HUES64 (cell line): ENCODE data around the gene CD14.
"Not testable (repeated sequence)": the region's sequence is repeated elsewhere in the genome, so short reads cannot be mapped to it uniquely, and the experiment has no call there.

Experiments
- H3K27ac ChIP-seq: 2 replicates; pipeline ENCODE4 v1.7.0; 2013; ENCODE audit warnings: low read depth, low read length, inconsistent platforms
- H3K27me3 ChIP-seq: 2 replicates; pipeline ENCODE4 v1.6.1; 2013; ENCODE audit warnings: mild to moderate bottlenecking, low read length; ENCODE audit not compliant: insufficient read depth
- H3K36me3 ChIP-seq: 2 replicates; pipeline ENCODE4 v1.6.1; 2013; ENCODE audit warnings: mild to moderate bottlenecking, low read length; ENCODE audit not compliant: insufficient read depth
- H3K4me1 ChIP-seq: 2 replicates; pipeline ENCODE4 v1.6.1; 2013; ENCODE audit warnings: mild to moderate bottlenecking, low read length, moderate library complexity; ENCODE audit not compliant: insufficient read depth
- H3K4me3 ChIP-seq: 2 replicates; pipeline ENCODE4 v1.5.1; 2013; ENCODE audit warnings: mild to moderate bottlenecking, low read length, moderate library complexity
- H3K9ac ChIP-seq: 2 replicates; pipeline ENCODE4 v1.6.1; 2013; ENCODE audit warnings: mild to moderate bottlenecking, low read depth, low read length
- H3K9me3 ChIP-seq: 2 replicates; pipeline ENCODE4 v1.6.1; 2013; ENCODE audit warnings: low read depth, low read length; ENCODE audit not compliant: insufficient read depth
- WGBS: fragments of 150-250, 120-280 bp; methylation state at CpG from one replicate; pipeline ENCODE4 v1.1.7; 2013; ENCODE audit warnings: missing lambda C conversion rate; 5-methylcytosine and 5-hydroxymethylcytosine counted together

Gene CD14

GRCh38 chr5:140664030-140664358 is 31.0 kb upstream of the CD14 start:
- H3K36me3 ChIP-seq, result peaks cover 68% of the 10 kb centered on the region
- no peaks in the 10 kb centered on the region for H3K27me3 ChIP-seq
- H3K4me3 ChIP-seq, result peak overlapping the region; percentile 77
- no peak overlapping the region for H3K27ac ChIP-seq
- H3K9me3 ChIP-seq, result no peaks in the 10 kb centered on the region
- no peaks in the 10 kb centered on the region for H3K4me1 ChIP-seq
- peak overlapping the region; percentile 57 for H3K9ac ChIP-seq
- WGBS, result 67% methylated on average over 18 of the region's 18 CpGs

GRCh38 chr5:140660371-140660770 is 27.4 kb upstream of the CD14 start:
- H3K27me3 ChIP-seq, H3K27ac ChIP-seq, H3K4me3 ChIP-seq, H3K4me1 ChIP-seq, H3K9me3 ChIP-seq, H3K9ac ChIP-seq: not testable (repeated sequence)
- peaks cover 76% of the 10 kb centered on the region for H3K36me3 ChIP-seq
- WGBS, result 92% methylated on average over 6 of the region's 6 CpGs

GRCh38 chr5:140658870-140659269 is 25.9 kb upstream of the CD14 start:
- Histone ChIP-seq H3K36me3 (peaks cover 91% of the 10 kb centered on the region), H3K9me3 (no peaks in the 10 kb centered on the region), H3K27me3 (no peaks in the 10 kb centered on the region), H3K4me3 (no peak overlapping the region), H3K27ac (no peak overlapping the region), H3K4me1 (no peaks in the 10 kb centered on the region), H3K9ac (no peak overlapping the region)
- WGBS, result 96% methylated on average over 17 of the region's 17 CpGs

GRCh38 chr5:140647042-140647419 is 14.1 kb upstream of the CD14 start:
- H3K9ac ChIP-seq, result peak overlapping the region; percentile 79
- H3K4me3 ChIP-seq, result peak overlapping the region; percentile 79
- peaks cover 61% of the 10 kb centered on the region for H3K36me3 ChIP-seq
- H3K27me3 ChIP-seq, result no peaks in the 10 kb centered on the region
- H3K27ac ChIP-seq, result peak overlapping the region; percentile 60
- no peaks in the 10 kb centered on the region for H3K9me3 ChIP-seq
- 1% methylated on average over 27 of the region's 27 CpGs for WGBS
- no peaks in the 10 kb centered on the region for H3K4me1 ChIP-seq

GRCh38 chr5:140642718-140643117 is 9.7 kb upstream of the CD14 start:
- Histone ChIP-seq H3K4me3 (no peak overlapping the region), H3K27me3 (no peaks in the 10 kb centered on the region), H3K9ac (no peak overlapping the region), H3K36me3 (peaks cover 47% of the 10 kb centered on the region), H3K27ac (no peak overlapping the region), H3K4me1 (no peaks in the 10 kb centered on the region), H3K9me3 (no peaks in the 10 kb centered on the region)
- 94% methylated on average over 3 of the region's 3 CpGs for WGBS

GRCh38 chr5:140641716-140642115 is 8.7 kb upstream of the CD14 start:
- WGBS, result 94% methylated on average over 8 of the region's 8 CpGs
- Histone ChIP-seq H3K27me3 (no peaks in the 10 kb centered on the region), H3K9ac (no peak overlapping the region), H3K27ac (no peak overlapping the region), H3K36me3 (peaks cover 47% of the 10 kb centered on the region), H3K4me3 (no peak overlapping the region), H3K9me3 (no peaks in the 10 kb centered on the region), H3K4me1 (no peaks in the 10 kb centered on the region)

- H3K9ac ChIP-seq, result peak within 1 kb of the TSS; percentile 85
- peaks cover 33% of the 10 kb centered on the region for H3K36me3 ChIP-seq
- peak within 1 kb of the TSS; percentile 56; the same call in 1 of the 2 replicates for H3K27ac ChIP-seq
- WGBS, result under 1% methylated on average over 63 of the region's 63 CpGs
- no peaks in the 10 kb centered on the region for H3K4me1 ChIP-seq
- H3K4me3 ChIP-seq, result peak within 1 kb of the TSS; percentile 60
- no peaks in the 10 kb centered on the region for H3K9me3 ChIP-seq
- H3K27me3 ChIP-seq, result no peaks in the 10 kb centered on the region
Observed at GRCh38 chr5:140639148-140639981, 6.4 kb upstream of the CD14 start, which contains the start of gene TMCO6. Gene TMCO6 (plus strand): TSS chr5:140639451. CDS start chr5:140639528, 77 bp downstream.

GRCh38 chr5:140638898-140639147 is 5.8 kb upstream of the CD14 start:
- H3K4me1 ChIP-seq, H3K9me3 ChIP-seq, H3K9ac ChIP-seq, H3K27ac ChIP-seq, H3K27me3 ChIP-seq: not testable (repeated sequence)
- WGBS, result 68% methylated on average over 9 of the region's 9 CpGs
- Histone ChIP-seq H3K4me3 (peak overlapping the region; percentile 60), H3K36me3 (peaks cover 28% of the 10 kb centered on the region)

- Histone ChIP-seq H3K9ac (no peak overlapping the region), H3K27me3 (peaks cover 18% of the 10 kb centered on the region), H3K4me3 (no peak overlapping the region), H3K36me3 (peaks cover 17% of the 10 kb centered on the region), H3K27ac (no peak overlapping the region), H3K9me3 (no peaks in the 10 kb centered on the region), H3K4me1 (no peaks in the 10 kb centered on the region)
- 91% methylated on average over 9 of the region's 10 CpGs for WGBS
Observed at GRCh38 chr5:140637371-140638100, 4.6 kb upstream of the CD14 start.

GRCh38 chr5:140635291-140636257 is 2.6 kb upstream of the CD14 start:
- Histone ChIP-seq H3K4me3 (no peak overlapping the region), H3K27ac (no peak overlapping the region), H3K9ac (no peak overlapping the region), H3K4me1 (no peaks in the 10 kb centered on the region), H3K27me3 (peaks cover 38% of the 10 kb centered on the region), H3K36me3 (no peaks in the 10 kb centered on the region), H3K9me3 (no peaks in the 10 kb centered on the region)
- 92% methylated on average over 8 of the region's 8 CpGs for WGBS

GRCh38 chr5:140634103-140634502 is 1.1 kb upstream of the CD14 start:
- H3K27me3 ChIP-seq, result peaks cover 43% of the 10 kb centered on the region
- no peaks in the 10 kb centered on the region for H3K4me1 ChIP-seq
- no peak overlapping the region for H3K9ac ChIP-seq
- H3K36me3 ChIP-seq, result no peaks in the 10 kb centered on the region
- H3K9me3 ChIP-seq, result no peaks in the 10 kb centered on the region
- H3K27ac ChIP-seq, result no peak overlapping the region
- WGBS, result 57% methylated on average over 3 of the region's 3 CpGs
- H3K4me3 ChIP-seq, result no peak overlapping the region
